ENCODE data around the gene CBX7. TPM values are rescaled to one million over a fixed set of nuclear protein-coding genes. Genes with fewer than 3 reads are reported as not detected.

Gene CBX7
- total and polyA plus RNA-seq, 2 of the 8 experiments (the other 6 are each of a cell fraction or from before 2014, with no cell fraction given), result 6.9 to 8.7 TPM

GRCh38 chr22:39129746-39130145 is 22.7 kb downstream of the CBX7 start:
- DNase-seq (ENCODE audit: low read depth in 1 of 2, low spot score in 2 of 2) (no peak), FAIRE-seq (no peak)
- H3K18ac ChIP-seq (ENCODE audit: extremely low read depth, low read length), result no peak overlapping the region
- H2AFZ ChIP-seq (ENCODE audit: low read length), result no peak overlapping the region
- peak overlapping the region; percentile 72 for H4K91ac ChIP-seq (replicated peaks; ENCODE audit: insufficient read length, low read length)
- no peaks in the 10 kb centered on the region for H3K79me1 ChIP-seq (ENCODE audit: low read depth, low read length)
- POLR2A ChIA-PET (ENCODE audit: partially characterized antibody), result interaction anchor here (2.2 to 7.4 kb wide), 2 partner anchors 20 to 187 kb away, joined by 5 to 67 read pairs; partner anchors contain the start of gene RPL3
- H3K4me1 ChIP-seq (replicated peaks in 1 of 4; ENCODE audit: control insufficient read depth in 3 of 4, insufficient read depth in 4 of 4, low read length in 3 of 4), result peaks cover 4 to 18% (median 7%) of the 10 kb centered on the region in 4 experiments; a peak in 4 of 7 replicates
- H3K27me3 ChIP-seq (replicated peaks in 1 of 4; ENCODE audit: control insufficient read depth in 3 of 4, extremely low read depth in 1 of 4, insufficient read depth in 3 of 4, low read length in 3 of 4), result no peaks in the 10 kb centered on the region
- H3K4ac ChIP-seq (replicated peaks; ENCODE audit: insufficient read length, low read depth, low read length), result peak overlapping the region; percentile 96
- no peak overlapping the region for H3K9ac ChIP-seq (replicated peaks in 1 of 4; ENCODE audit: extremely low read depth in 1 of 4, low read depth in 3 of 4, low read length in 3 of 4)
- H3K27ac ChIP-seq (ENCODE audit: low read depth, low read length), result no peak overlapping the region
- 90% methylated on average over 9 of the region's 9 CpGs; no CpG with 5 or more reads in 1 of the 2 experiments for WGBS, 2 experiments (ENCODE audit: extremely low coverage in 1 of 2, insufficient coverage in 1 of 2, insufficient read length in 1 of 2, insufficient replicate concordance in 2 of 2, low coverage in 1 of 2, low lambda C conversion rate in 2 of 2, missing lambda C conversion rate in 1 of 2)
- no peak overlapping the region for H3K14ac ChIP-seq (ENCODE audit: insufficient read length)
- TF ChIP-seq SP2 (IDR thresholded peaks at IDR 0.05; ENCODE audit: low read length) (no peak), TEAD4 (IDR thresholded peaks at IDR 0.05; ENCODE audit: low read depth, low read length) (no peak), RAD21 (IDR thresholded peaks at IDR 0.05 in 1 of 2, conservative IDR thresholded peaks at IDR 0.05 in 1 of 2; ENCODE audit: low read depth in 2 of 2, low read length in 2 of 2) (no peak), SRF (IDR thresholded peaks at IDR 0.05; ENCODE audit: low read depth, low read length) (no peak), USF2 (IDR thresholded peaks at IDR 0.05; ENCODE audit: low read length) (no peak), NRF1 (IDR thresholded peaks at IDR 0.05; ENCODE audit: low read depth, low read length) (no peak), POU5F1 (IDR thresholded peaks at IDR 0.05; ENCODE audit: low read depth, low read length) (no peak)
- H2BK20ac ChIP-seq (ENCODE audit: low read length), result no peak overlapping the region
- no peak overlapping the region for H2BK15ac ChIP-seq (ENCODE audit: low read length)
- H2BK12ac ChIP-seq (ENCODE audit: low read depth, low read length), result peak overlapping the region; percentile 1; the same call in 1 of the 2 replicates
- H3K36me3 ChIP-seq (ENCODE audit: control insufficient read depth in 2 of 4, insufficient read depth in 4 of 4, low read length in 3 of 4), result no peaks in the 10 kb centered on the region
- 0 out of 4 replicates have a peak, but pooled peaks cover 0 to 3% of the 10 kb centered on the region in 2 experiments for H3K9me3 ChIP-seq (ENCODE audit: insufficient read depth in 2 of 2, low read depth in 1 of 2, low read length in 1 of 2)
- H2AK5ac ChIP-seq (ENCODE audit: low read depth, low read length), result peak overlapping the region; percentile 40; the same call in 1 of the 2 replicates
- no peak overlapping the region for H3K4me2 ChIP-seq (ENCODE audit: insufficient read depth in 1 of 2, low read depth in 2 of 2, low read length in 2 of 2)
- H3K23ac ChIP-seq (ENCODE audit: insufficient read length), result no peak overlapping the region
- CTCF ChIA-PET (ENCODE audit: partially characterized antibody), result interaction anchor here (1.7 to 2.2 kb wide), 2 partner anchors 13 to 20 kb away, joined by 7 to 8 read pairs; no protein-coding TSS in a partner anchor
- no peak overlapping the region for H2BK120ac ChIP-seq (replicated peaks; ENCODE audit: low read depth, low read length)
- H3K4me3 ChIP-seq (ENCODE audit: extremely low read depth in 1 of 4, insufficient read depth in 2 of 4, low read depth in 3 of 4, low read length in 4 of 4), result no peak overlapping the region
- no peak overlapping the region for H3K56ac ChIP-seq (replicated peaks; ENCODE audit: insufficient read length, low read depth, low read length)
- H4K8ac ChIP-seq (ENCODE audit: extremely low read depth, insufficient read depth, low read length), result no peak overlapping the region
- no peak overlapping the region for H4K5ac ChIP-seq (ENCODE audit: insufficient read length, low read depth, low read length)
- no peaks in the 10 kb centered on the region for H3K23me2 ChIP-seq (ENCODE audit: low read depth, low read length)
- no peaks in the 10 kb centered on the region for H4K20me1 ChIP-seq (replicated peaks in 1 of 2; ENCODE audit: control insufficient read depth in 1 of 2, insufficient read depth in 2 of 2, low read length in 2 of 2)
- no peaks in the 10 kb centered on the region for H3K79me2 ChIP-seq (ENCODE audit: control insufficient read depth in 1 of 2, insufficient read depth in 2 of 2, low read length in 2 of 2)
- H2BK5ac ChIP-seq (ENCODE audit: low read depth, low read length), result no peak overlapping the region
